ENCODE measurements around the gene WNT6. TPM values are rescaled to one million over a fixed set of nuclear protein-coding genes. Genes with fewer than 3 reads are reported as not detected.
A peak's percentile ranks its signal among the peaks of the same experiment; 100 is the strongest.

WNT6 gene
- total RNA-seq, 2 donors from 2014 or later: not detected

DNA sequence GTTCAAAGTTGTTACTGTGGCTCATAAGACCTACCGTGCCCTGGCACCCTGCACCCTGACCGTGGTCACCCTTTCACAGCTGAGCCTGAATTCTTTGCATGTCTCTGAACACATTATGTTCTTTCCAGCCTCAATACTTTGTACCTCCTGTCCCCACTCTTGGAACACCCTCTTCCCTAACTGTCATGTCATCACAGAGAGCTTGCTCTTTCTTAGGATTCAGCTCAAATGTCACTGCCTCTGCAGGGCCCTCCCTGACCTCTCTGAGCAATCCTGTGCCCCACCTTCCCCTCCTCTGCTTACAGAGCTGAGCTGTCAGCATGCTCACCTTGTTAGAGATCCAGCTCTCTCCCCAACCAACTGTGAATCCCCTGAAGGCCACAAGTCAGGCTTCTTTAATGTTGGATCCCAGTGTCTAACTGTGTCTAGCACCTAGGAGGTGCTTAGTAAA lies 43.0 kb upstream of the WNT6 start:
- 74 to 88% methylated on average over 2 of the region's 2 CpGs for WGBS, 2 experiments (ENCODE audit: insufficient coverage in 1 of 2, insufficient read length in 1 of 2)
- Mint-ChIP-seq H3K9me3 (no peaks in the 10 kb centered on the region), H3K4me1 (no peaks in the 10 kb centered on the region), H3K4me3 (no peak overlapping the region), H3K36me3 (ENCODE audit: low read depth) (peaks cover 77% of the 10 kb centered on the region), H3K27ac (no peak overlapping the region), H3K27me3 (ENCODE audit: insufficient read depth) (no peaks in the 10 kb centered on the region)
- Histone ChIP-seq H3K27ac (ENCODE audit: low read depth, low read length) (no peak overlapping the region), H3K36me3 (ENCODE audit: control insufficient read depth, insufficient read depth, low read length) (peaks cover 55% of the 10 kb centered on the region), H3K9me3 (ENCODE audit: control insufficient read depth, low read length) (no peaks in the 10 kb centered on the region), H3K4me1 (ENCODE audit: control insufficient read depth, insufficient read depth, low read length) (no peaks in the 10 kb centered on the region), H3K27me3 (ENCODE audit: control insufficient read depth, insufficient read depth, low read length, poor library complexity, severe bottlenecking) (no peaks in the 10 kb centered on the region), H3K4me3 (ENCODE audit: low read length) (no peak overlapping the region), H3K9ac (ENCODE audit: extremely low read depth, low read length, poor library complexity, severe bottlenecking) (no peak overlapping the region)
- DNase-seq: no peak
- TF ChIP-seq, protein P1, sequence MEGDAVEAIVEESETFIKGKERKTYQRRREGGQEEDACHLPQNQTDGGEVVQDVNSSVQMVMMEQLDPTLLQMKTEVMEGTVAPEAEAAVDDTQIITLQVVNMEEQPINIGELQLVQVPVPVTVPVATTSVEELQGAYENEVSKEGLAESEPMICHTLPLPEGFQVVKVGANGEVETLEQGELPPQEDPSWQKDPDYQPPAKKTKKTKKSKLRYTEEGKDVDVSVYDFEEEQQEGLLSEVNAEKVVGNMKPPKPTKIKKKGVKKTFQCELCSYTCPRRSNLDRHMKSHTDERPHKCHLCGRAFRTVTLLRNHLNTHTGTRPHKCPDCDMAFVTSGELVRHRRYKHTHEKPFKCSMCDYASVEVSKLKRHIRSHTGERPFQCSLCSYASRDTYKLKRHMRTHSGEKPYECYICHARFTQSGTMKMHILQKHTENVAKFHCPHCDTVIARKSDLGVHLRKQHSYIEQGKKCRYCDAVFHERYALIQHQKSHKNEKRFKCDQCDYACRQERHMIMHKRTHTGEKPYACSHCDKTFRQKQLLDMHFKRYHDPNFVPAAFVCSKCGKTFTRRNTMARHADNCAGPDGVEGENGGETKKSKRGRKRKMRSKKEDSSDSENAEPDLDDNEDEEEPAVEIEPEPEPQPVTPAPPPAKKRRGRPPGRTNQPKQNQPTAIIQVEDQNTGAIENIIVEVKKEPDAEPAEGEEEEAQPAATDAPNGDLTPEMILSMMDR (conservative IDR thresholded peaks at IDR 0.05): no peak

DNA sequence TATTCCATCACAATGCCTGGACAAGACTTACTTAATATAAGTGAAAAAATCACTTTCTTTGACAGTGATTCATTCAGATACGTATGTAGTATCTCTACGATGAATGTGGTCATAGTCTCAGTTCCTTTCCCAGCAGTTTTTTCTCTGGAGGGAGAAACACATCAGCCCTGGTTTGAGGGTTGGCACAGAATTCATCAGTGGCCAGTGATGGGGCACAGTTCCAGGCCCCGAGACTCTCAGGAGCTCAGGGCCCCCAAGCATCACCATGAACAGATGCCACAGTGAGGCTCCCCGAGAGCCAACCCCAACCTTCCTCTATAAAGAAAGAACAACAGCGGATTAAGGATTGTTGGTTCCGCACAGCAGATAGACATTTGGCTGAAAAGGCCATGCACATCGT lies 40.5 kb upstream of the WNT6 start:
- Mint-ChIP-seq H3K27ac (no peak overlapping the region), H3K36me3 (ENCODE audit: low read depth) (peaks cover 54% of the 10 kb centered on the region), H3K4me3 (no peak overlapping the region), H3K27me3 (ENCODE audit: insufficient read depth) (no peaks in the 10 kb centered on the region), H3K4me1 (no peaks in the 10 kb centered on the region), H3K9me3 (no peaks in the 10 kb centered on the region)
- WGBS, 2 experiments (ENCODE audit: insufficient coverage in 1 of 2, insufficient read length in 1 of 2): 97% methylated on average over 7 of the region's 7 CpGs
- Histone ChIP-seq H3K27me3 (ENCODE audit: control insufficient read depth, insufficient read depth, low read length, poor library complexity, severe bottlenecking) (no peaks in the 10 kb centered on the region), H3K4me3 (ENCODE audit: low read length) (no peak overlapping the region), H3K36me3 (ENCODE audit: control insufficient read depth, insufficient read depth, low read length) (peaks cover 31% of the 10 kb centered on the region), H3K4me1 (ENCODE audit: control insufficient read depth, insufficient read depth, low read length) (no peaks in the 10 kb centered on the region), H3K9ac (ENCODE audit: extremely low read depth, low read length, poor library complexity, severe bottlenecking) (no peak overlapping the region), H3K27ac (ENCODE audit: low read depth, low read length) (no peak overlapping the region), H3K9me3 (ENCODE audit: control insufficient read depth, low read length) (no peaks in the 10 kb centered on the region)
- TF ChIP-seq, protein P1 (conservative IDR thresholded peaks at IDR 0.05): no peak
- DNase-seq: no peak

DNA sequence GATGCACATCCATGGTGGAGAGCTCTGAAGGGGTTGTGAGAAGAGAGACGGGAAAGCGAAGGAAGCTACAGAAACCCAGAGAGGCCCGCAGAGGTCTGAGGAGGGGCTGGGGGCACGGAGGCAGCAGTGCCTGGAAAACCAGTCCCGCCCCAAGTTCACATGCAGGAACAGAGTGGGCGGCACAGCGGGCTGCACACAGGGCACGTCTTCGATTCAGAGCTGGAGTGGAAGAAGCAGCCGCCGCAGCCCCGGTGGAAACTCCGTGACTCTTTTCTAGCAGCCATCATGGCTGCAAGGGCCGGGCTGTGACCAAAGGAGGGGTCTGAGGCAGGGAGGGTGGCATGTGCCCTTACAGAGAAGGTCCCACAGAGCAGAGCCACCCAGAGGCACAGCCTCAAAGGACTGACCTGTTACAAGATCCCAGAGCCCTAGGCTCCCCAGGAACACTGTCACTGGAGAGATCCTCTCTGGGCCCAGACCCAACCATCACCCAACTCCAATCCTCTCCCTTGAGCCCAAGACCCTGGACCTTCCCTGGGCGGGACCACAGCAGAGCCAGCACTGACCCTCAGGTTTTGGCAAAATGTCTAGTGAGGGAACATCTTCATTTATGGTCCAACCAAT lies 38.7 kb upstream of the WNT6 start:
- Mint-ChIP-seq H3K4me1 (no peaks in the 10 kb centered on the region), H3K36me3 (ENCODE audit: low read depth) (peaks cover 37% of the 10 kb centered on the region), H3K27ac (no peak overlapping the region), H3K9me3 (no peaks in the 10 kb centered on the region), H3K4me3 (no peak overlapping the region), H3K27me3 (ENCODE audit: insufficient read depth) (no peaks in the 10 kb centered on the region)
- H3K9ac ChIP-seq (ENCODE audit: extremely low read depth, low read length, poor library complexity, severe bottlenecking): no peak overlapping the region
- WGBS, 2 experiments (ENCODE audit: insufficient coverage in 1 of 2, insufficient read length in 1 of 2): 96 to 97% methylated on average over 10 to 15 of the region's 15 CpGs
- H3K4me1 ChIP-seq (ENCODE audit: control insufficient read depth, insufficient read depth, low read length): no peaks in the 10 kb centered on the region
- H3K9me3 ChIP-seq (ENCODE audit: control insufficient read depth, low read length): no peaks in the 10 kb centered on the region
- peak; percentile 42 for DNase-seq
- peaks cover 22% of the 10 kb centered on the region for H3K36me3 ChIP-seq (ENCODE audit: control insufficient read depth, insufficient read depth, low read length)
- TF ChIP-seq, protein P1 (conservative IDR thresholded peaks at IDR 0.05): no peak
- no peaks in the 10 kb centered on the region for H3K27me3 ChIP-seq (ENCODE audit: control insufficient read depth, insufficient read depth, low read length, poor library complexity, severe bottlenecking)
- no peak overlapping the region for H3K4me3 ChIP-seq (ENCODE audit: low read length)
- no peak overlapping the region for H3K27ac ChIP-seq (ENCODE audit: low read depth, low read length)

Measured in endodermal cell (in vitro differentiated cells).